Activated T-cell treated with anti-CD3 and anti-CD28 coated beads for 4 hours (primary cell): ENCODE data around the gene MAMSTR.
"Not testable (repeated sequence)": the region's sequence is repeated elsewhere in the genome, so short reads cannot be mapped to it uniquely, and the experiment has no call there.

ENCODE experiments used
- DNase-seq: peaks from one replicate; pipeline ENCODE4 v3.0.0-alpha.2; 2020

MAMSTR gene, protein sequence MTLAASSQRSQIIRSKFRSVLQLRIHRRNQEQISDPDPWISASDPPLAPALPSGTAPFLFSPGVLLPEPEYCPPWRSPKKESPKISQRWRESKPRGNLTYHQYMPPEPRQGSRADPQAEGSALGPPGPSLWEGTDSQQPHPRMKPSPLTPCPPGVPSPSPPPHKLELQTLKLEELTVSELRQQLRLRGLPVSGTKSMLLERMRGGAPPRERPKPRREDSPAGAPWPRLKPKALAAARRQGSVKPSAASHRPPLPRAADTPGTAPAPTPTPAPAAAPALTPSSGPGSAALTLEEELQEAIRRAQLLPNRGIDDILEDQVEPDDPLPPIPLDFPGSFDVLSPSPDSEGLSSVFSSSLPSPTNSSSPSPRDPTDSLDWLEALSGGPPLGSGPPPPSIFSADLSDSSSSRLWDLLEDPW

DNA sequence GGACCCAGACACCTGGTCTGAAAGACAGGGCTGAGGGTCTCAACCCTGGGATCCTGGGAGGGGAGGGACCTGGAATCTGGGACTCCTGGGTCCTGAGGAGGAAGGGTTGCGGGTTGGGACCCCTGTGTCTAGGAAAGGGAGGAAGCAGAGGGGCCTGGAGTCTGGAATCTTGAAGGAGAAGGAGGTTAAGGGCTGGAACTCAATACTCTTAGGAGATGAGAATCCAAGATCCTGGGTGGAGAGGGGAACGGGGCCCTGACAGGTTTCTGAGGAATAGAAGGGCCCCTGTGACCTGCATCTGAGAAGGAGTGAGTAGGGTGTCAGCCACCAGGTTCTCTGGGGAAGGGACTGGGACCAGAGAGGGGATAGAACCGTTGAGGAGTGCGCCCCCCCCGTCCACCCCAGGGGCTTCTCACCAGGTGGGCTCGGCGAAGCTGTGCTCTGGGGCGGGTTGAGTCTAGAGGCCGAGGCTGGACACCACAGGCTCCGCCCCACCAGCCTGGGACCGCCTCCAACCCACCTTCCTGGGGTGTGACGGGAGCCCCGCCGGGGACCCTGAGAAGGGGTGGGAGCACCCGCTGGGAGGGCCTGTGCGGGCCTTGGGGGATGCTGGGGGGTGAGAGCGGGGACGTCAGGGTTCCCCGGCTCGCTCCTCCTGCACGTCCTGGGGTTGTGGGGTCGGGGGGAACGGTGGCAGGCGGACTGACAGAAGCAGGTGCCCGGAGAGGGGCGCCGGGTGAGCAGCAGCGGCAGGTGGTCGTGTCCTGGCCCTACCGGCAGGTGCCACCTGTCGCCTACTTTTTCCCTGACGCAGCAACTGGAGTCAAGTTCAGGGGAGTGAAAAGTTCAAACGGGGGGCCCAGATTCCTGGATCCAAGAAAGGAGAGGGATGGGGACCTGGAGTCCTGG, at the start of gene MAMSTR:
MAMSTR (minus strand) TSS at position 463 of the 909 bp plus-strand sequence. CDS start 694 bp downstream, outside the sequence.
- no peak for DNase-seq

DNA sequence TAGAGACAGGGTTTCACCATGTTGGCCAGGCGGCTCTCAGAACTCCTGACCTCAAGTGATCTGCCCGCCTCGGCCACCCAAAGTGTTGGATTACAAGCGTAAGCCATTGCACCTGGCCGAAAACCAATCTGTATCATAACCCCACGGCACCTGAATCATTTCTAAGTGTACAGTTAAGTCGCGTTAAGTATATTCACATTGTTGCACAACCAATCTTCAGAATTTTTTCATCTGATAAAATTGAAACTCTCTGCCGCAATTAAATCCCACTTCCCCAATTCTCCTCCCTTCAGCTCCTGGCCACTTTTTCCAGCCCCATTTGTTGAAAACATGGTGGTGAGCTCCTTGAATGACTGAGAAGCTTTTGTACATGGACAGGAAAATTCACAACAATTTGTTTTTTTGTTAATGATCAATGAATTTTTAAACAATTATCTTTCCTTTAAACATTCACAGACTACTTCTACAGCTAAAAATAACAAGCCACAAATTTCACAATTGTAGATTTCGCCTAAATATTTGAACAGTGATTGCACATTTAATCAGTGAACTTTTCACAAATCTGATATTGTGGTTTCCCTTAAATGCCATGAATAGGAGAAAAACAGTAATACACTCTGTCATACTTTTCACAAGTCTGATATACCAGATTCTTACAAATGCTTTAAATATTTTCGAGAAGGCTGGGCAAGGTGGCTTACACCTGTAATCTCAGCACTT, 49.6 kb upstream of the MAMSTR start:
- no peak for DNase-seq

DNA sequence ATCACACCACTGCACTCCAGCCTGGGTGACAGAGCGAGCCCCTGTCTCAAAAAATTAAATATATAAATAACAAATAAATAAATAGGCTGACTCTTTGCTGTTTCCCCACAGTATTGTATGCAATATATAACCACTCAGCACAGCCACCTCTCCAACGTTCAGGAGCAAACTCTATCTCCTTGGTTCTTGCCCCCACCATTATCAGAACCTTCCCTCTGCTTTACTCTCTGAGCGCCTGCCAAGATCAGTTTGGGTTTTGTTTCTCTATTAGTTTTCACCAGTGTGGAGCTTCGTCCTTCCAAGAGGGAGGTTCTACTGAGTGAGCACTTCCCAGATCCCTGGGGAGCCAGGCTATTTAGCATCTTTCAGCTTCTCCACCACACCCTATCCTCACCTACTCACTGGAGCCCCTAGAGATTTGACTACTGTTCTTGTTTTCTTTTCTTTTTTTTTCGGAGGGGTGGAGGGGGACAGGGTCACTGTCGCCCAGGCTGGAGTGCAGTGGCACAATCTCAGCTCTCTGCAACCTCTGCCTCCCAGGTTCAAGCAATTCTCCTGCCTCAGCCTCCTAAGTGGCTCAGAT, 48.7 kb upstream of the MAMSTR start:
- DNase-seq, result not testable (repeated sequence)

DNA sequence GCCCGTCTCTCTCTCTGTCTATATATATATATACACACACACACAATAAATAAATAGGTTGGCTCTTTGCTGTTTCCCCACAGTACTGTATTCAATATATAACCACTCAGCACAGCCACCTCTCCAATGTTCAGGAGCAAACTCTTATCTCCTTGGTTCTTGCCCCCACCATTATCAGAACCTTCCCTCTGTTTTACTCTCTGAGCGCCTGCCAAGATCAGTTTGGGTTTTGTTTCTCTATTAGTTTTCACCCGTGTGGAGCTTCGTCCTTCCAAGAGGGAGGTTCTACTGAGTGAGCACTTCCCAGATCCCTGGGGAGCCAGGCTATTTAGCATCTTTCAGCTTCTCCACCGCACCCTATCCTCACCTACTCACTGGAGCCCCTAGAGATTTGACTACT, 46.3 kb upstream of the MAMSTR start:
- not testable (repeated sequence) for DNase-seq

DNA sequence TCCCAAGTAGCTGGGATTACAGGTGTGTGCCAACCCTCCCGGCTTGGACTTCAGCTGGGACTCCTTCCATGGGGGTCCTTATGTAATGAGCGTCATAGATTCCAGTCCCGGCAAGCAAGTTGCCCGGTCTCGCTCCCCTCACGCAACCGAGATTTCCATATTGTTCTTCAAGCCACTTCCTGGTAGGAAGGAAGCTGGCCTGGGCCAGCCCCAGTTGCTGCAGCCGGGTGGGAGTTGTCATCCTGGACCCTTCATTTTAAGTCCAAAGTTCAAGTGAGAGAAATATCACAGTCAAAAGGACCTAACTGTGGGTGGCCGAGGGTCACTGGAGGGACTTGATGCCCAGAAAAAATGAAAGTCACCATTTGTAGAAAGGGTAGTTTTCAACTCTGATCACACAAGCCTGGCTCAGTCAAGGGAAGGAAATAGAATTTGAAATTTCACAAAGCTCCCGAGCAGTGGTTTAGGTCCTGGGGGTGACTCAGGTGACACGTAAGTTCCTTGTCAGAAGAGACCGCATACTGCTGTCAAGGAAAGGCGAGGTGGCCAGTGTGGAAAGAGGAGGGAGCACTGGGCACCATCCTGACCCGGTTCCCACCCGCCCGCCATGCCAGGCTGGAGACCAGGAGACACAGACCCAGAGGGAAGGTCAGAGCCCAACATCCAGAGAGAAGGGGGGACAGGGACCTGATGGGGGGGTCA, 41.1 kb upstream of the MAMSTR start:
- no peak for DNase-seq

DNA sequence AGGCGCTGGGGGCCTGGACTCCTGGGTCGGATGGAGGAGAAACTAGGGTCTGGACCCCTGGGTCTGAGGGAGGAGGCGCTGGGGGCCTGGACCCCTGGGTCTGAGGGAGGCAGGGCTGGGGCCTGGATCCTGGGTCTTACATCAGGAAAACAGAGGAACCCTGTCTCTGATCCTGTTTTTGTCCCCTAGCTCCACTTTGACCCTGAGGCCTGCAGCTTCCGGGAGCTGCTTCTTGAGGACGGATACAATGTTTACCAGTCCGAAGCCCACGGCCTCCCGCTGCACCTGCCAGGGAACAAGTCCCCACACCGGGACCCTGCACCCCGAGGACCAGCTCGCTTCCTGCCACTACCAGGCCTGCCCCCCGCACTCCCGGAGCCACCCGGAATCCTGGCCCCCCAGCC, 38.2 kb upstream of the MAMSTR start:
- no peak for DNase-seq

DNA sequence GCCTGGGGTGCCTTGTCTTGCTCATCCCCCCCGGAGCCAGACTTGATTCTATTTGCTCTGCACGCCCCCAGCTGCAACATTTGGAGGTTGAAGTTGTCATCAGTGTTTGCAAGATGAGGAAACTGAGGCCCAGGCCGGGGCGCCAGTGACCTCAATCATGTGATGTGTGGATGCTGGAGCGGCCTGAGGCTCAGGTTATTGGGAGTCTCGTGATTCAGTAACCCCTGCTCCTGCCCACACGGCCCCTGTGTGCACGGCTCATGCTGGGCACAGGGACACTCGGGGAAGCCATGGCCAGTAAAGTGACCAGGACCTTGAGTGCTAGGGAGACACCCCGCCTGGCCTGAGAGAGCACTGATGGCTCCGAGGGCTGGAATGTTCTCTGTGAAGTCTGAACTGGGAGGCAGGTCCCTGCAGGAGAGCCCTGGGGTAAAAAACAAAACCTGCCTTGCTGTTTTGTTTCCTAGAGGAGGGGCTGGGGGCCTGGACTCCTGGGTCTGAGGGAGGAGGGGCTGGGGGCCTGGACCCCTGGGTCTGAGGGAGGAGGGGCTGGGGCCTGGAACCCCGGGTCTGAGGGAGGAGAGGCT, 37.7 kb upstream of the MAMSTR start:
- no peak for DNase-seq

DNA sequence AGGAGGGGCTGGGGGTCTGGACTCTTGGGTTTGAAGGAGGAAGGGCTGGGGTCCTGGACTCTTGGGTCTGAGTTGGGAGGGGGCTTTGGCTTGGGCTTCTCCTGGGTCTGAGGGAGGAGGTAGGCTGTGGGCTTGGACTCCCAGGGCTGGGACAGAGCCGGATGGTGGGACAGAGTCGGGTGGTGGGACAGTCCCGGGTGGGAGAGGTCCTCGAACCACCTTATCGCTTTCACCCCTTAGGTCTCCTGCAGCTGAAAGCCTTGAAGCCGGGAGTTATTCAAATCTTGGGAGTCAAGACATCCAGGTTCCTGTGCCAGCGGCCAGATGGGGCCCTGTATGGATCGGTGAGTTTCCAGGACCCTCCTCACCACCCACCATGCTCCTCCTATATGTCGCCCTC, 37.2 kb upstream of the MAMSTR start:
- no peak for DNase-seq

DNA sequence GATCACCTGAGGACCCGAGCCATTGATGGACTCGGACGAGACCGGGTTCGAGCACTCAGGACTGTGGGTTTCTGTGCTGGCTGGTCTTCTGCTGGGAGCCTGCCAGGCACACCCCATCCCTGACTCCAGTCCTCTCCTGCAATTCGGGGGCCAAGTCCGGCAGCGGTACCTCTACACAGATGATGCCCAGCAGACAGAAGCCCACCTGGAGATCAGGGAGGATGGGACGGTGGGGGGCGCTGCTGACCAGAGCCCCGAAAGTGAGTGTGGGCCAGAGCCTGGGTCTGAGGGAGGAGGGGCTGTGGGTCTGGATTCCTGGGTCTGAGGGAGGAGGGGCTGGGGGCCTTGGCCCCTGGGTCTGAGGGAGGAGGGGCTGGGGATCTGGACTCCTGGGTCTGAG, 36.7 kb upstream of the MAMSTR start:
- DNase-seq, result no peak

DNA sequence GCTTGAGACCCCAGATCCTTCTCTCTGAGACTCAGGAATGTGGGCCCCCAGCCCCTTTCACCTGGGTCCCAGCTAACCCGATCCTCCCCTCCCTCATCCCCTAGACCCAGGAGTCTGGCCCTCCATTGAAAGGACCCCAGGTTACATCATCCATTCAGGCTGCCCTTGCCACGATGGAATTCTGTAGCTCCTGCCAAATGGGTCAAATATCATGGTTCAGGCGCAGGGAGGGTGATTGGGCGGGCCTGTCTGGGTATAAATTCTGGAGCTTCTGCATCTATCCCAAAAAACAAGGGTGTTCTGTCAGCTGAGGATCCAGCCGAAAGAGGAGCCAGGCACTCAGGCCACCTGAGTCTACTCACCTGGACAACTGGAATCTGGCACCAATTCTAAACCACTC, 36.3 kb upstream of the MAMSTR start:
- DNase-seq, result no peak

DNA sequence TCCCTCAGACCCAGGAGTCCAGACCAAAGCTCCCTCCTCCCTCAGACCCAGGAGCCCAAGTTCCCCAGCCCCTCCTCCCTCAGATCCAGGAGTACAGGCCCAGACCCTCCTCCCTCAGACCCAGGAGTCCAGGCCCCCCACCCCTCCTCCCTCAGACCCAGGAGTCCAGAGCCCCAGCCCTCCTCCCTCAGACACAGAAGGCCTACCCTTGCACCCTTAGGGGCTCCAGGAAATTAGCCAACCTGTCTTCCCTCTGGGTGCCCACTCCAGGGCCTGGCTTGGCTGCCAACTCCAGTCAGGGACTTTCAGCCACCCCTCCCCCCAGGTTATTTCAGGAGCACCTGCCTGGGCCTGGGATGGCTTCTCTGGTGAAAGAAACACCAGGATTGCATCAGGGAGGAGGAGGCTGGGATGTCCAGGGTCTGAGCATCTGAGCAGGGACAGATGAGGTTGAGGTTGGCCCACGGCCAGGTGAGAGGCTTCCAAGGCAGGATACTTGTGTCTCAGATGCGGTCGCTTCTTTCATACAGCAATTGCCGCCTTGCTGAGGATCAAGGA, 35.6 kb upstream of the MAMSTR start, which contains the start of gene FGF21:
FGF21 (plus strand) TSS at position 441 of the 558 bp plus-strand sequence. CDS start 713 bp downstream, outside the sequence.
- no peak for DNase-seq

DNA sequence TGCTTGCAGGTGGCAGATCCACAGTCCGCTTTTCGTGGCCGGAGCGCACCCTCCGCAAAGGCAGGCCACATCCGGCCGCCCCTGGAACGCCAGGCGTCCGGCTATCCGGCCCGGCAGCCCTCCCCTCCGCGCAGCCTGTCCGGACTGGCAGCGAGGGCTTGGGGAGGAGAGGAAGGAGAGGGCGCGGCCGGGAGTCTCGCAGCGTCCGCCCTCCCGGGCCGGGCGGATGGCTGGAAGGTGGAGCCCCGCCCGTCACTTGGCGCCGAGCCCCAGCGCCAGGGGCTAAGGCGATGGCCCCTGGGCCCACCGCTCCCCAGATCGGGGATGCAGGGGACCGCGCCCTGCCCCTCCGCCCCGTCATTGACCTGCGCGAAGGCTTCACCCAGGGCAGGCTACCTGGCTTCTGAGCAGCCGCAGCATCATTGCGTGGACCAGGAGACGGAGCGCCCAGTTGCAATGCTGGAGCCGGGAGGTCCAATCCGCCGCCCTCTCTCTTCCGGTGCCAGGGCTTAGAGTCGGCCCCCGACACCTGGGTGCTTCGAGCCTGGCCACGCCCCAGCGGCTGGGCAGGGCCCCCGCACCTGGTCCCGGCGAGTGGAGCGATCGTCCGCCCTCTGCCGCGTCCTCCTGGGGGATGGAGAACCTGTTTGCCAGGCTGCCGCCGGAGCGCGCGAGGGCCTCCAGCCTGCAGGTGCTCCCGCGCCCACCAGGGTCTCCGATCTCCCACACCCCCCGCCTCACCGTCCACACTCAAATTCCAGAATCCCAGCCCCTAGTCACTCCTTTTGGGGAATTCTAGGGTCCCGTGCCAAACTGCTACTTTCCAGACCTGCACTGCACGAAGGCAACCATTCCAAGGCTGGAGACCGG, 33.2 kb upstream of the MAMSTR start, which contains the start of gene FUT1:
FUT1 (minus strand) TSS at position 146 of the 870 bp plus-strand sequence. CDS start 1,360 bp downstream, outside the sequence.
- no peak for DNase-seq

DNA sequence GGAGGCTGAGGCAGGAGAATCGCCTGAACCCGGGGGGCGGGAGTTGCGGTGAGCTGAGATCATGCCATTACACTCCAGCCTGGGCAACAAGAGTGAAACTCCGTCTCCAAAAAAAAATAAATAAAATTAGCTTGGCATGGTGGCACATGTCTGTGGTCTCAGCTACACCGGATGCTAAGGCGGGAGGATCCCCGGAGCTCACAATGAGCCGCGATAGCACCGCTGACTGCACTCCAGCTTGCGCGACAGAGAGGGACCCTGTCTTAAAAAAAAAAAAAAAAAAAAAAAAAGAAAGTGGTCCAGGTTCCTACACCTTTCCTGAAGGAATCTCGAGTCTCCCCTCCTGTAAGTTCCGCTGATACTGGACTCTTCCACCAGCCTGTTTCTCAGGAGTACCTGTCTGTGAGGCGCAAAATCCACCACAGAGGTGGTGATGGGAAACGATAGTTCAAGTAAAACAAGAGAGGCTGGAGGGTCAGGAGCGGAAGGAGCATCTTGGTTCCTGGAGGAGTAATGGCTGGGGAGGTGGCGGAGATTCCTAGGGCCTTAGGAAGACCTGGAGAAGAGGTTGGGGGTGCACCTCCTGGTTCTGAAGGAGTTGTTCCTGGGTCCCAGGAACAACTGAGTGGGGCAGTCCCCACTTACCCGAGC, 32.4 kb upstream of the MAMSTR start:
- no peak for DNase-seq

DNA sequence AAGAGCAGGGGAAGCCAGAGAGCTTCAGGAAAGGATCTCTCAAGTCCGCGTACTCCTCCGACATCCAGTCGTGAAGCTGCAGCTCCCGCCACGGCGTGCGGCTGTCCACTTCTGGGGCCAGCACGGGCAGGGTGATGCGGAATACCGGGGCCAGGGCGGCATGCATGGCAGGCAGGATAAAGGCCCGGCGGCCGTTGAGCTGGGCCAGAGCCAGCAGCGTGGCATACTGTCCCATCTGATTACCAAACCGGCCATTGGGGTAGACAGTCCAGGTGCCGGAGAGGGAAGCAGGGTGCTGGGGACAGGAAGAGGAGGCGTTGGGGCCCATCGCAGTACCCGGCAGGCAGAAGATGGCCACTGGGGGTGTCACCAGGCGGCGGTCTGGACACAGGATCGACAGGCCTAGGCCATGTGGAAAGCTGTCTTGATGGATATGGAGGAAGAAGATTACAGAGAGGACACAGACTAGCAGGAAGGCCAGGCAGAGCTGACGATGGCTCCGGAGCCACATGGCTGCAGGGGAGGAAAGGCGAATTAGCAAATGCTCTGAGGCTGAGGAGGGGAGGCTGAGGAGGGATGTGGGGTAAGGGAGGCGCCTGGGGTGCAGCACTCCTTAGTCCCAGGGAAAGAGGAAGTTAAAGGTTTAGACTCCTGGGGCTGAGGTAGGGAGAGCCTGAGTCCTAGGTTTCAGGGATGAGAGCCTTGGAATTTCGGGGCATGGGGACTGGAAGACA, 31.4 kb upstream of the MAMSTR start:
- no peak for DNase-seq

DNA sequence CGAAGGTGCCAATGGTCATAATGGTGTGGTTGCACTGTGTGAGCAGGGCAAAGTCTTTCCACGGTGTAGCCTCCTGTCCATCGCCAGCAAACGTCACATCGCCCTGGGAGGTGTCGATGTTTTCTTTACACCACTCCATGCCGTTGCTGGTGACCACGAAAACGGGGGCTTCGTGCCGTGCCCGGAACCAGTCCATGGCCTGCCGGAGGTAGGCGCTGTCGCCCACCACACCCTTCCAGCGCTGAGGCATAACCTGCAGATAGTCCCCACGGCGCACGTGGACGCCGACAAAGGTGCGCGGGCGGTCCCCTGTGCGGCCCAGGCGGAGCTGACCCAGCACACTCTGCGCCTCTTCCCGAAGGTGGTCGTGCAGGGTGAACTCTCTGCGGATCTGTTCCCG, 30.8 kb upstream of the MAMSTR start:
- no peak for DNase-seq

DNA sequence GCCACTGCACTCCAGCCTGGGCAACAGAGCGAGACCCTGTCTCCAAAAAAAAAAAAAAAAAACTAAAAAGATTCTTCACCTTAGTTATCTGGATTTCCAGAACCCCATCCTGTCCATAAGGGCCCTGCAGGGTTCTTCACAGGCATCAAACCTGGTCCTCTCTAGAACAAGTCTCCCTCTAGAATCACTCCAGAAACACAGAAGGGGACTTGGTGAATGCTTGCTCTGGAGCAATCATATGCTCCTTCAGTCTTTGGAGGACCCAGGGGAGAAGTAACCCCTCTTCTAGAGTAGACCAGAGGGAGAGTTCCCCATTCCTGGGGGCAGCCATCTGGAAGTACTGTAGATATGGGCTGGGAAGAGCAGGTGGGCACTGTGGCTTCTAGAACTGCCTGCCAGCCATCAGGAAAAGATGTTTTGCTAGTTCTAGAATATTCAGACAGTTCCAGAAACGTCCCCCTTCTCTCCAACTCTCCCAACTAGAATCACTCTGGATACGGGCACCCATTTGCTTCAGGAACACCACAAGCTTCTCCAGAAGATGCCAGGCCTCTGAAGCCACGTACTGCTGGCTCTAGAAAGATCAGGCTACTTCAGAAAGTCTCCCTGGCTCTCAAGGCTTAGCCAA, 30.2 kb upstream of the MAMSTR start:
- no peak for DNase-seq

DNA sequence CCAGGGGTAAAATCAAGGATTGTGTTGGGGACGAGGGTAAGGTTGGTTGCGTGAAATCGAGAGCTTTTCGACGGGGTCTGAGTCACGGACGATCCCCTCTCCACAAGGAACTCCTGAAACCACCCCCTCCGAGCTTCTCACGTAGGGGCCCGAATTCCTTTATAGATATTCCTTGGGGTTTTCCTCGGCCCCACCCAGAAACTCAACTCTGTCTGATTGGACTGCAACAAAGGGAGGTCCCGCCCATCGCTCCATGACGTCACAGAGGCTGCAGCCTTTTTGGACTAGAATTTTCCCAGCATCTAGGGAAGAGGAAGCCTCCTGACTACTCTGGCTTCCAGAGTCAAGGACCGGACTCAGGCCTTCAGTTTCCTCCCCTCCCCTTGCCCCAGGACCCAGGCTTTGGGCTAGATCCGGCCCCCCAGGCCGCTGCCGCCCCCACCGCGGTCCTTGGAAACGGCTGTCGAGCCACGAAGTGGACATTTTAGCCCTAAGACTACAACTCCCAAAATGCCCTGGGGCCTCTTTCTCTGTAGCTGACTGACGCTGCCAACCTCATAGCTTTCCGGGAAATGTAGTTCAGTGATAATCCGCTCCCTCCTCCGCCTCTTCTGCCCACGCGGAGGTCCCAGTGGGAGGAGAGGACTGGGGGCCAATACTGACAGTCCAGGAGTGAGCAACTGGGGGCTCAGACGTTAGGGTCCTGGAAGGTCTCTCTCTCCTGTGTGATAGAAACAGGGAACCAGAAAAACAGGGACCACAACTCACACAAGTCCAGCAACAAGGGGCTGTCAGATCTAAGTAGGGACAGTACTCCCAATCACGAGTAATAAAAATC, 27.4 kb upstream of the MAMSTR start, which contains the start of gene IZUMO1:
IZUMO1 (minus strand) TSS at position 172 of the 838 bp plus-strand sequence. CDS start 1,050 bp downstream, outside the sequence.
- peak; percentile 23 for DNase-seq
